GM21717 (cell line): ENCODE data around the gene CD180.

Experiments
- ATAC-seq: cut with Tn5 transposase; IDR thresholded peaks from one replicate; pipeline ENCODE4 v1.9.1; 2021; ENCODE audit warnings: mild to moderate bottlenecking, moderate library complexity; ENCODE audit not compliant: unreplicated experiment

The CD180 gene

GRCh38 chr5:67214036-67214435 is 17.4 kb upstream of the CD180 start:
- no peak for ATAC-seq

GRCh38 chr5:67211926-67212325 is 15.3 kb upstream of the CD180 start:
- no peak for ATAC-seq

- peak; percentile 24 for ATAC-seq
Measured at GRCh38 chr5:67209141-67209771, 12.7 kb upstream of the CD180 start.

DNA sequence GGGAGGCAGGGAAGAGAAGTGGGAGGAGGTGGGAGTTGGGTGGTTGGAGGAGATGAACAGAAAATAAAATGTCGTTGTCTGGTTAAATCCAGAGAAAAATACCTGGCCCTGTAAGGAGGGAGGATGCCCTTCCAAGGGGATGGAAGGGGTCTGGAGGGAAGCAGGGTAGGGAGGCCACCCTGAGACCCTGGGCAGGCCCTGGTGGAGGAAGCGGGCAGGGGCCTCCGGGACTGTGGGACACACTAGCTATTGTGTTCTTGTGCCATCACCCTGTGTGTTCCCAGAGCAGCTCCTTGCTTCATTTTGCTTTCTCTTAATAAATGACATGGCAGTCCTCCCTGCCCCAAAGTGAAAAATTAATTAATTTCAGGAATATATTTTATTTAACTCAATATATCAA is 11.8 kb upstream of the CD180 start:
- no peak for ATAC-seq

GRCh38 chr5:67206929-67207328 is 10.3 kb upstream of the CD180 start:
- ATAC-seq = peak; percentile 82

GRCh38 chr5:67206461-67206860 is 9.9 kb upstream of the CD180 start:
- peak; percentile 28 for ATAC-seq

- ATAC-seq = no peak
Measured at GRCh38 chr5:67205981-67206380, 9.4 kb upstream of the CD180 start.

DNA sequence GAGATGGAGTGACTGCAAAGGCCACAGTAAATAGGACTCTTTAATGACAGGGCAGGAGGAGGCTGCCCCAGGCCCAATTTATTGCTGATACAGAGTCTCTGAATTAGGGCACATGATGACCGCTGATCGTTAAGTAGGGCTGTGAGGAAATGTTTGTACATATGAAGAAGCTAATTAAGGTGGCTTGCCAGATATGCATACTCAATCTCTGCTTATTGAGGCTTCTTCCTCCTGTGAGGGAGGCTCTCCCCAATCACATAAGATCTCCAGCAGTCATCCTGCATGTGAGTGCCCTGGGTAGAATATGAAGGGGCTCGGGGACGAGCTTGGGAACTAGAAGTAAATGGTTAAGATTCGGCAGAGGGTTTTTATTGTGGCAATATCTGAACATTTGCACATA is 8.2 kb upstream of the CD180 start:
- ATAC-seq = no peak

GRCh38 chr5:67203701-67204074 is 7.1 kb upstream of the CD180 start:
- ATAC-seq = no peak

- ATAC-seq = no peak
Measured at GRCh38 chr5:67202828-67203227, 6.2 kb upstream of the CD180 start.

DNA sequence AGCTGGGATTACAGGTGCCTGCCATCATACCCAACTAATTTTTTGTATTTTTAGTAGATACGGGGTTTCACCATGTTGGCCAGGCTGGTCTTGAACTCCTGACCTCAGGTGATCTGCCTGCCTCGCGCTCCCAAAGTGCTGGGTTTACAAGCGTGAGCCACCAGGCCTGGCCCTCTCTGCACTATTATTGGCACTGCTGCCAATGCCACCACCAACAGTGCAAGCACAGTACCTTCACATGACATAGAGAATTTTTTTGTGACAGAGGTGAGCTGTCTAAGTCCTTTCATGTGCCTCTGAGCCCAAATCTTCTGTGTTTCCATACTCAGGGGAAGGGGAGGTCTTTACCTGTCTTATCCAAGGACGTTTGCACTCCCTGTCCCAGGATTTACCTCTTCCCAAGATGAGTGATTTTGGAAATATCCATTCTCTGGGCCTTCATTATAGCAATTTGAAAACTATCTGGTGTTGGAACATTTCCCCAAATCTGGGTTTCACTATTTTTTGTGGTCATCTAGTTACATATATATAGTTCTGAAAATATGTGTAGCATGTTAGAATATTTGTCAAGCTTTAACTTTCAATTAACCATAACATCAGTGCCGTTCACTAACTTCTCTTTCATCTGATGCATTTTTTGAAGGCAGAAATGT is 5.4 kb upstream of the CD180 start:
- ATAC-seq = no peak

DNA sequence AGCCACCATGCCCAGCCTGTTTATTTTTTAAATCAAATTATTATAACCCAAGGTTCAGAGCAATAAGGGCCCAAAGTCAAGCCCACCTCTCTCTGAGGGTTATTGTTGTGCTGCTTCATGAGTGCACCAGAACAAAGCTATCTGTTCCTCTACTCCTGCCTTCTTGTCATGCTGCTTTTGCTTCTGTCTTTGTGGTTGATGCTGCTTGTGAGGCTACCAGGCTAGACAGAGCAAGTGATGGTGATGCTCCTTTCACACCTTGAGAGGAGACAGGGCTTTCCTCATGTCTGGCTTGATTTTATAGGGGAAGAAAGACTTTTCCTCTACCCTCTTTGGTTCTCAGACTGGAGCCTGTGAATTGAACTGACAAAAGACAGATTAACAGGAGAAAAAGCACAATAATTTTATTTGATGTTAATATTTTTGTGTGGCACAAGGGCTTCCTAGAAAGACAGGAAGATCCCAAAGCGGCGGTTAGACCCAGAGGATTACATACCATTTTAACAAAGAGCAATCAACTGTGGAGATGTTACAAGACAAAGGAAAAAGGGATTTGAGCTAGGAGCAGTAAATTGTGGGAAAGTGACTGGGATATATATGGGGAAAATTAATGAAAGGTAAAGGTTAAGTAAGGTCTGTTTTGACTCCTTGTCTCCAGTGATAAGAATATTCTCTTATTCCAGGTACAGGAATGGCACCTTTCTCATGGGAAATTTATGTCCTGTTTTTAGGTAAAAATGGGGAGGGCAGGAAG is 4.4 kb upstream of the CD180 start:
- ATAC-seq = peak; percentile 29

- ATAC-seq = no peak
Measured at GRCh38 chr5:67199859-67200258, 3.3 kb upstream of the CD180 start.

GRCh38 chr5:67198917-67199316 is 2.3 kb upstream of the CD180 start:
- ATAC-seq = no peak

DNA sequence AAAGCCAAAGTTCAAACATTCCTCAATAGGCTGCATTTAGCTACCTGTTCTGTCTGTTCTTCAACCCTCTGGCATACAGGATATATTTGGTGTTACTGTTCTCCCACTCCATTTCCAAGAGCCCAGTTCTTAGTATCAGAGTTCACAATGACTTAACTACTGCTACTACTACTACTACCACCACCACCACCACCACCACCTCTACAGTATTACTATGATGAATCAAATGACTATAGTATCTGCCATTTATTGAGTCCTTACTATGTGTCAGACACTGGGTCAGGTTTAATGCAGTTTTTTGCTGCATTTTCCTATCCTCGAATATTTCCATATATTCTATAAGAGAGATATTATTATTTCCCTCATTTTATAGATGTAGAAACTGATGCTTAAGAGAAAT is 937 bp upstream of the CD180 start:
- ATAC-seq = no peak

GRCh38 chr5:67195406-67196275 is 958 bp downstream of the CD180 start:
- ATAC-seq = peak; percentile 38

- no peak for ATAC-seq
Measured at GRCh38 chr5:67194166-67194565, 2.4 kb downstream of the CD180 start.

DNA sequence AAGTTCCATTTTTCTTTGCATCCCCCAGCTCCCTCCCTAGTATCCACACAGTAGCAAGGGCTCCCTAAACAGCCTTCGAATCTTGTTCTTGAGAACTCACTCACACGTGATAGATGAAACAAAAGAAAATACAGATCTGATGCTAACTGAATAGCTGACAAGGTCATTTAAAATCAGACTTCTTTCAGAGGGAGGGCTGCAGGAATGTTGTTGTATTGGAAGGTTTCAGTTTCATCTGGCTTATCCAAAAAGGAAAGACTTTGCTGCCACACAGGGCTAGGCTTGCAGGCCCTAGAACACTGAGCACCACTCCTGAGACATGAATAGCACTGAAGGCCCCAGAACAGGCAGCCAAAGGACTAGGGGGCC is 3.2 kb downstream of the CD180 start:
- ATAC-seq = no peak

- no peak for ATAC-seq
Measured at GRCh38 chr5:67192719-67193438, 3.7 kb downstream of the CD180 start.

DNA sequence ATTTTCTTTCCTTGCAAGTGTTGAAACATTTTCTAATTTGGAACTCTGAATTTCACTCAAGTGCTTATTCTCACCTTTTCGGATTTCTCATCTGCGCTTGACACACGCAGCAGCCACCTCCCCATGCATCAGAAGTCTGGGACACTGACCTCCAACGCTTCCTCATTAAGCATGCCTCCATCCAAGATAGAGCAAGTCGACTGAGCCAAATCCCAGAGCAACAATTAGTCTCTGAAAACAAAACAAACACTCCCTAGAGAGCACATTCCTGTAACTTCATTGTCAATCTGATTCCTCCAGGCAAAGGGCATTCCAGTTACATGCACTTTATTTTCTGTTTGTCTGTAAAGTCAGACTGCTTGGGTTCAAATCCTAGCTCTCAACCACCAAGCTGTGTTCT is 5.7 kb downstream of the CD180 start:
- no peak for ATAC-seq

DNA sequence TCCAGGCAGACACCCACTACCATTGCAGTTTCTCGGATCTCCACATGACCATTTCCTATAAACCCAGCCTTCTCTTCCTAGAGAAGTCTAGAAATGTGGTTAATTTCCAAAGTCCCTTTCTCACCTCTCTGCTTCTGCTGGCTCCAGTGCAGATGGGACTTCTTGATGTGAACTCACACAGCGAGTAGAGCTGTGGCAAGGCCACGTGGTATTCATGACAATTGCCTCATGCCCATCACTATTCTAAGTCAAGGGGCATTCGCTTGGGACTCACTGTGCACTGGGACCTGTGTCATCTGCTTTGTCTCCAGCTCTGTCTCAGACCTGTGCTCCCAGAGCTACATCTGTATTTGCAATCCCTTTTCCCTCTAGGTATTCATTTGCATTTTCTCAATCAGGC is 6.2 kb downstream of the CD180 start:
- ATAC-seq = no peak
